ENCODE results near the gene ALS2CL. TPM values are rescaled to one million over a fixed set of nuclear protein-coding genes. Genes with fewer than 3 reads are reported as not detected.

Gene ALS2CL
- total and polyA plus RNA-seq, 10 of the 15 experiments (the other 5 are each of a cell fraction or from before 2014, with no cell fraction given), result 0.01 to 0.05 TPM; not detected in 8

DNA sequence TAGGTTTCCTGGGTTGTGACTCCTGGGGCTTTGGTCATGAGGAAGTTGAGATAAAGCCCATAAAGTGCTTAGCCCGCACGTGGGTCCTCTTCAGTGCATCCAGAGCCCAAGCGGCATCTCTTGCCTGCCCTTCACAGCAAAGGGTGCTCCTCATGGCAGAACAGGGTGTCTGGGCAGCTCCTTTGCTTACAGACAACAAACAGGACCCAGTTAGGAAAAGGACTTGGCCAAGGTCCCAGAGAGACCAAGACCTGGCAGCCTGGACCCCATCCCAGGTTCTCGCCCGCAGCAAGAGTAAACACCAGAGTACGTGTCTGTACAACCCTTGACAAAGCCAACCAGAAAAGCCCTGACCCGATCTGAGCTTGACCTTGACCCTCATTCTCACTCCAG, 27.0 kb downstream of the ALS2CL start:
- WGBS (ENCODE audit: insufficient coverage, insufficient replicate concordance, low lambda C conversion rate, missing lambda C conversion rate), result 54% methylated on average over 7 of the region's 7 CpGs
- H3K9me3 ChIP-seq (replicated peaks; ENCODE audit: control insufficient read depth, insufficient read depth, low read length), result no peaks in the 10 kb centered on the region
- ATAC-seq, result no peak
- no peak for DNase-seq (ENCODE audit: low read depth, low spot score)
- H3K9ac ChIP-seq (ENCODE audit: control insufficient read depth, insufficient read depth, low read length), result no peak overlapping the region
- ChIA-PET SMC1A (ENCODE audit: uncharacterized antibody, unreplicated experiment) (no interaction called here), CTCF (interaction anchor here (0.5 to 0.9 kb wide), 2 partner anchors 8 to 13 kb away, joined by 3 read pairs; no protein-coding TSS in a partner anchor), POLR2A (no interaction called here), RAD21 (ENCODE audit: unreplicated experiment) (no interaction called here)
- H3K27ac ChIP-seq (ENCODE audit: control insufficient read depth, insufficient read depth), result no peak overlapping the region
- no peak for FAIRE-seq
- no peaks in the 10 kb centered on the region for H3K36me3 ChIP-seq (ENCODE audit: control insufficient read depth in 2 of 2, insufficient read depth in 2 of 2, low read length in 1 of 2)
- in situ Hi-C loops (cut with MboI) (no loop called here), intact Hi-C loops (cut with micrococcal nuclease; ENCODE audit: unreplicated experiment) (no loop called here)
- no peaks in the 10 kb centered on the region for H3K4me1 ChIP-seq (ENCODE audit: control insufficient read depth, insufficient read depth, low read length)
- H4K20me1 ChIP-seq (ENCODE audit: control insufficient read depth, insufficient read depth), result no peaks in the 10 kb centered on the region; the same call in 1 of the 2 replicates
- no peak overlapping the region for H3K4me2 ChIP-seq (ENCODE audit: control insufficient read depth, insufficient read depth)
- TF ChIP-seq, protein P1, sequence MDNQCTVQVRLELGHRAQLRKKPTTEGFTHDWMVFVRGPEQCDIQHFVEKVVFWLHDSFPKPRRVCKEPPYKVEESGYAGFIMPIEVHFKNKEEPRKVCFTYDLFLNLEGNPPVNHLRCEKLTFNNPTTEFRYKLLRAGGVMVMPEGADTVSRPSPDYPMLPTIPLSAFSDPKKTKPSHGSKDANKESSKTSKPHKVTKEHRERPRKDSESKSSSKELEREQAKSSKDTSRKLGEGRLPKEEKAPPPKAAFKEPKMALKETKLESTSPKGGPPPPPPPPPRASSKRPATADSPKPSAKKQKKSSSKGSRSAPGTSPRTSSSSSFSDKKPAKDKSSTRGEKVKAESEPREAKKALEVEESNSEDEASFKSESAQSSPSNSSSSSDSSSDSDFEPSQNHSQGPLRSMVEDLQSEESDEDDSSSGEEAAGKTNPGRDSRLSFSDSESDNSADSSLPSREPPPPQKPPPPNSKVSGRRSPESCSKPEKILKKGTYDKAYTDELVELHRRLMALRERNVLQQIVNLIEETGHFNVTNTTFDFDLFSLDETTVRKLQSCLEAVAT (IDR thresholded peaks at IDR 0.05), result no peak
- TF ChIP-seq CBX3 (IDR thresholded peaks at IDR 0.05; ENCODE audit: borderline replicate concordance, low read depth) (no peak), CHD4 (IDR thresholded peaks at IDR 0.05) (no peak), NRF1 (conservative IDR thresholded peaks at IDR 0.05; ENCODE audit: low read depth, low read length) (no peak), ZNF24 (IDR thresholded peaks at IDR 0.05) (no peak), ATF7 (IDR thresholded peaks at IDR 0.05; ENCODE audit: low read depth) (no peak), RAD21 (IDR thresholded peaks at IDR 0.05; ENCODE audit: insufficient read depth, low read depth, low read length) (no peak), POLR2AphosphoS5 (IDR thresholded peaks at IDR 0.05; ENCODE audit: low read length) (no peak), IKZF2 (IDR thresholded peaks at IDR 0.05) (no peak), ZNF274 (IDR thresholded peaks at IDR 0.05; ENCODE audit: insufficient read depth, insufficient read length) (no peak), POU2F2 (IDR thresholded peaks at IDR 0.05; ENCODE audit: borderline replicate concordance, low read depth, low read length) (no peak), JUND (IDR thresholded peaks at IDR 0.05; ENCODE audit: low read depth, low read length) (no peak), WRNIP1 (IDR thresholded peaks at IDR 0.05; ENCODE audit: borderline replicate concordance, low read depth, low read length) (no peak), SMAD5 (IDR thresholded peaks at IDR 0.05; ENCODE audit: low read depth) (no peak), NR2C1 (IDR thresholded peaks at IDR 0.05) (no peak), SMAD1 (IDR thresholded peaks at IDR 0.05; ENCODE audit: low read depth, partially characterized antibody) (no peak)
- TF ChIP-seq, protein P2, sequence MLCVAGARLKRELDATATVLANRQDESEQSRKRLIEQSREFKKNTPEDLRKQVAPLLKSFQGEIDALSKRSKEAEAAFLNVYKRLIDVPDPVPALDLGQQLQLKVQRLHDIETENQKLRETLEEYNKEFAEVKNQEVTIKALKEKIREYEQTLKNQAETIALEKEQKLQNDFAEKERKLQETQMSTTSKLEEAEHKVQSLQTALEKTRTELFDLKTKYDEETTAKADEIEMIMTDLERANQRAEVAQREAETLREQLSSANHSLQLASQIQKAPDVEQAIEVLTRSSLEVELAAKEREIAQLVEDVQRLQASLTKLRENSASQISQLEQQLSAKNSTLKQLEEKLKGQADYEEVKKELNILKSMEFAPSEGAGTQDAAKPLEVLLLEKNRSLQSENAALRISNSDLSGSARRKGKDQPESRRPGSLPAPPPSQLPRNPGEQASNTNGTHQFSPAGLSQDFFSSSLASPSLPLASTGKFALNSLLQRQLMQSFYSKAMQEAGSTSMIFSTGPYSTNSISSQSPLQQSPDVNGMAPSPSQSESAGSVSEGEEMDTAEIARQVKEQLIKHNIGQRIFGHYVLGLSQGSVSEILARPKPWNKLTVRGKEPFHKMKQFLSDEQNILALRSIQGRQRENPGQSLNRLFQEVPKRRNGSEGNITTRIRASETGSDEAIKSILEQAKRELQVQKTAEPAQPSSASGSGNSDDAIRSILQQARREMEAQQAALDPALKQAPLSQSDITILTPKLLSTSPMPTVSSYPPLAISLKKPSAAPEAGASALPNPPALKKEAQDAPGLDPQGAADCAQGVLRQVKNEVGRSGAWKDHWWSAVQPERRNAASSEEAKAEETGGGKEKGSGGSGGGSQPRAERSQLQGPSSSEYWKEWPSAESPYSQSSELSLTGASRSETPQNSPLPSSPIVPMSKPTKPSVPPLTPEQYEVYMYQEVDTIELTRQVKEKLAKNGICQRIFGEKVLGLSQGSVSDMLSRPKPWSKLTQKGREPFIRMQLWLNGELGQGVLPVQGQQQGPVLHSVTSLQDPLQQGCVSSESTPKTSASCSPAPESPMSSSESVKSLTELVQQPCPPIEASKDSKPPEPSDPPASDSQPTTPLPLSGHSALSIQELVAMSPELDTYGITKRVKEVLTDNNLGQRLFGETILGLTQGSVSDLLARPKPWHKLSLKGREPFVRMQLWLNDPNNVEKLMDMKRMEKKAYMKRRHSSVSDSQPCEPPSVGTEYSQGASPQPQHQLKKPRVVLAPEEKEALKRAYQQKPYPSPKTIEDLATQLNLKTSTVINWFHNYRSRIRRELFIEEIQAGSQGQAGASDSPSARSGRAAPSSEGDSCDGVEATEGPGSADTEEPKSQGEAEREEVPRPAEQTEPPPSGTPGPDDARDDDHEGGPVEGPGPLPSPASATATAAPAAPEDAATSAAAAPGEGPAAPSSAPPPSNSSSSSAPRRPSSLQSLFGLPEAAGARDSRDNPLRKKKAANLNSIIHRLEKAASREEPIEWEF (IDR thresholded peaks at IDR 0.05; ENCODE audit: insufficient replicate concordance, low read depth, low read length), result no peak
- TF ChIP-seq, protein P3, sequence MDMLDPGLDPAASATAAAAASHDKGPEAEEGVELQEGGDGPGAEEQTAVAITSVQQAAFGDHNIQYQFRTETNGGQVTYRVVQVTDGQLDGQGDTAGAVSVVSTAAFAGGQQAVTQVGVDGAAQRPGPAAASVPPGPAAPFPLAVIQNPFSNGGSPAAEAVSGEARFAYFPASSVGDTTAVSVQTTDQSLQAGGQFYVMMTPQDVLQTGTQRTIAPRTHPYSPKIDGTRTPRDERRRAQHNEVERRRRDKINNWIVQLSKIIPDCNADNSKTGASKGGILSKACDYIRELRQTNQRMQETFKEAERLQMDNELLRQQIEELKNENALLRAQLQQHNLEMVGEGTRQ (IDR thresholded peaks at IDR 0.05; ENCODE audit: borderline replicate concordance, low read depth, low read length), result no peak
- H2AFZ ChIP-seq (ENCODE audit: control insufficient read depth, low read depth, low read length), result no peak overlapping the region
- BruUV-seq (replicated peaks), result no TSS peak
- no peaks in the 10 kb centered on the region for H3K79me2 ChIP-seq (ENCODE audit: control insufficient read depth, insufficient read depth, low read length)
- H3K27me3 ChIP-seq (replicated peaks in 1 of 2; ENCODE audit: control insufficient read depth in 2 of 2, insufficient read depth in 2 of 2, low read length in 1 of 2), result peaks cover 0 to 3% of the 10 kb centered on the region in 2 experiments; a peak in 3 of 4 replicates
- no peak overlapping the region for H3K4me3 ChIP-seq
